IPS-11a (cell line): ENCODE data around the gene AGBL5.

Source experiments
- H3K4me3 ChIP-seq: one replicate; pipeline ENCODE4 v1.5.1; 2013; ENCODE audit warnings: low read depth, low read length, control low read depth

The AGBL5 gene

DNA sequence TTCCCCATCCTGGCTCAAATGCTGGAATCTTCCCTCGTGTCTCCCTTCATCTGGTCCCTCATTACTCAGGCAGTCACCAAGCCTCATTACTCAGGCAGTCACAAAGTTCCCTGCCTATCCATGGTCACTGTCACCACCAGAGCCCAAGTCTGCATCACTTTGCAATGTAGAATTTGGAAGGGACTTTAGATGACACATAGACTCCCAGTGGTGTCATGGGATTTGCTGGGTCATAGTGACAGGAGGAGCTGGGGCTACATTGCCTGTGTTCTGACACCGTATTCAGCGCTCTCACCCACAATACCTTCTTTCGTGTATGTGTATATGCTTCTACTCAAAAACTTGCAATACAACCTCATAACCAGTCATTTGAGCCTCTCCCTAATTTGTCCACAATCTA lies 24.9 kb downstream of the AGBL5 start:
- H3K4me3 ChIP-seq, result no peak overlapping the region

DNA sequence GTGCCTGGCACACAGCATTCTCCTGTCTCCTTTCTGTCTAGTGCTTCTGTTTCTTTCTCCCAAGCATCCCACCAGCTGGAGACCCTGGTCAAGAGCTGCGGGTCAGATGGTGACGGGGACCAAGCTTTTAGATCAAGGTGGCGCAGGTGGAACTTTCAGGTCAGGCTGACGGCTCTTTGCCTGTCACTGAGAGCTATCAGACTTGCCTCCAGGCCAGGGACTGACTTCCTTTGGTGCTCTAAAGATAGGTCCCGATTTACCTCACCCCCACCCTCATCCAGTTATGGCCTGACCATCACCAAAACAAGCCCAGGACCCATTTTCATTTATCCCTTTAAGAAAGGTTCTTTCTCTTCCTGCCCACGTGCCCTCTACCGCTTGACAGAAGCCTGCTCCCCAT lies 25.8 kb downstream of the AGBL5 start:
- no peak overlapping the region for H3K4me3 ChIP-seq

DNA sequence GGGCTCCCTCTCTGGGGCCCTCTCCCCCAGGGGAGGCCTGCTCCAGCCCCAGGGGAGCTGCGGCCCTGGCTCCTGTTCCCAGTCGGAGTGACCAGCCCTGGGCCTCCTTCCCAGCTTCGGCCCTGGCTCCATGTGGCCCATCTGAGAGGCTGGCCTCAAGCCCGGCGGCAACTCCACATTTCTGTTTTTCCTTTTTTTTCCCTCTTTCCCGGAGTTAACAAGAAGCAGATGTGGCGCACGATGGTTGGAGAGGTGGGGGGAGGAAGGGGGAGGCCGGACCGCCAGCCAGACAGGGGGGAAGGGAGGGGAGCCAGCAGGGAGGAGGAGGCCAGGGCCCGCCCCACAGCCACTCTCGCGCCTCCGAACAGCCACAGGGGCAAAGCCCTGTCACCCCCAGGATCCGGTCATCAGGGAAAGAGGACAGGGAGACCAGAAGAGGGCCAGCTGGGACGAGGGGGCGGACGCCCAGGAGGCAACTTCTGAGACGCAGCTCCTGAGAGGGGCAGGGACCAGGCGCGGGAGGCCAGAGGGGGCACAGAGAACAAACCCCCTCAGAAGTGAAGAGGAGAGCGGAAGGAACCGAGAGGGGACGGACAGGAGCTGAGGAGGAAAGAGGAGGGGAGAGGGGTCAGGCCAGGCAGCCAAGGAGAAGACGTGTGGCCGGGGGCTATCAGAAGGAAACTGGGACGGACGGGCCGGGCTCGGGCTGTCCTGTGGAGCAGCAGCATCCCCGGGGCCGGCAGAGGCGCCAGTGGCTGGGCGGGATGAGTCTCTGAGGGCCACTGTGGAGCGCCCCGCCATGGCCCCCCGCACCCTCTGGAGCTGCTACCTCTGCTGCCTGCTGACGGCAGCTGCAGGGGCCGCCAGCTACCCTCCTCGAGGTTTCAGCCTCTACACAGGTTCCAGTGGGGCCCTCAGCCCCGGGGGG lies 27.1 kb downstream of the AGBL5 start, which contains the start of gene EMILIN1:
Gene EMILIN1 (plus strand): TSS at position 349 of the 928 bp plus-strand sequence. CDS start 451 bp downstream, at position 800.
- no peak within 1 kb of the TSS for H3K4me3 ChIP-seq

DNA sequence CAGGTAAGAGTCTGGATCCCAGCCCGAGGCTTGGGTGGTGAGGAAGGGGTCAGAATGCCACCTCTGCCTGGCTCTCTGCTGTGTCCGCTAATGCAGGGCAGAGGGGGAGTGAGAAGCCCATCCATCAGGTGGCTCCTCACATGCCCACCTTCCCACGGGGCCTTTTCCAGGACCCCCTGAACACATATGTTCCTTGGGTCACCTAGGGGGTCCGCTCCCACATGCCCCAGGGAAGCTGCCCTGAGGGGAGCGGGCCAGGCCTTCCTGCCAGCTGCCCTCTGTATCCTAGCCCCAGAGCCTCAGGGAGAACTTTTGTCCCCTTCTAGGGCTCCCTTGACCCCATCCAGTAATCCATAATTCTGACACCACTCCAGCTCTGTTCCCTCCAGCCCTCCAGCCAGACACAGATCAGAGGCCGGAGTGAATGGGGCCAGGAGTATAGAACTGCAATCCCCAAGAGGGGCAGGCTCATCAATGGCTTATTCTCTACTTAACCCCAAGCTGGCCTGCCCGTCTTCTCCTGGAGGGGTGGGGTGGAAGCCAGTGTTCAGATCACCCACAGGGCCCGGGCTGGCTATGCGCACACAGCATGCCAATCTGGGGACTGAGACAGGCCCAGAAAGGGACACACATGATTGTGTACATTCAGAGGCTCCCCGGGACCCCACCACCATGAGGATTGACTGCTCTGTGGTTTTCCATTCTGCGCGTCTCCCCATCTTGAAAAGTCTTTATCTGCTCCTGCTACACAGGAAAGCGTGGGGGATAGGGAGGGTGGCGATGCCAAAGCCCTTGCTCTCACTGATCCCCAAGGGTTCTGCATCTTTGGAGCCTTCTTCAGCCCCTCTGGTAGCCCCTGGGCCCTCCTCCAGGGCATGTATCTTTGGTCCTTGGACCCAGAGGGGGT lies 28.0 kb downstream of the AGBL5 start:
- H3K4me3 ChIP-seq, result no peak overlapping the region

DNA sequence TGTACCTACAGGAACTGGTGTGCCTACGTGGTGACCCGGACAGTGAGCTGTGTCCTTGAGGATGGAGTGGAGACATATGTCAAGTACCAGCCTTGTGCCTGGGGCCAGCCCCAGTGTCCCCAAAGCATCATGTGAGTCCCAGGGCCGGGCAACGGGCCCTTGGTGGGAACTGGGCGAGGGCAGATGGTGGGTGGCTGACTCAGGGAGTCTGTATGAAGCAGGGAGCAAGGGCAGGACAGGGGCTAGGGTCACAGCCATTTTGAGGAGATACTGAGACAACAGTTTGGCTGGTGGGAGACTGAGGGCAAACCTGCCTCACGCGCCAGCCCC lies 28.6 kb downstream of the AGBL5 start:
- no peak overlapping the region for H3K4me3 ChIP-seq

DNA sequence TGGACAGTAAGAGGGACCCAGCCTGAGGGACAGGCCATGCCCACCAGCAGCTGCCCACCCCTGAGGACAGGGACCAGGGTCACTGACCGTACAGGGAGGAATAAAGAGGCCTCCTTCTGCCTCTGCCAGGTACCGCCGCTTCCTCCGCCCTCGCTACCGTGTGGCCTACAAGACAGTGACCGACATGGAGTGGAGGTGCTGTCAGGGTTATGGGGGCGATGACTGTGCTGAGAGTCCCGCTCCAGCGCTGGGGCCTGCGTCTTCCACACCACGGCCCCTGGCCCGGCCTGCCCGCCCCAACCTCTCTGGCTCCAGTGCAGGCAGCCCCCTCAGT lies 29.1 kb downstream of the AGBL5 start:
- H3K4me3 ChIP-seq, result no peak overlapping the region

DNA sequence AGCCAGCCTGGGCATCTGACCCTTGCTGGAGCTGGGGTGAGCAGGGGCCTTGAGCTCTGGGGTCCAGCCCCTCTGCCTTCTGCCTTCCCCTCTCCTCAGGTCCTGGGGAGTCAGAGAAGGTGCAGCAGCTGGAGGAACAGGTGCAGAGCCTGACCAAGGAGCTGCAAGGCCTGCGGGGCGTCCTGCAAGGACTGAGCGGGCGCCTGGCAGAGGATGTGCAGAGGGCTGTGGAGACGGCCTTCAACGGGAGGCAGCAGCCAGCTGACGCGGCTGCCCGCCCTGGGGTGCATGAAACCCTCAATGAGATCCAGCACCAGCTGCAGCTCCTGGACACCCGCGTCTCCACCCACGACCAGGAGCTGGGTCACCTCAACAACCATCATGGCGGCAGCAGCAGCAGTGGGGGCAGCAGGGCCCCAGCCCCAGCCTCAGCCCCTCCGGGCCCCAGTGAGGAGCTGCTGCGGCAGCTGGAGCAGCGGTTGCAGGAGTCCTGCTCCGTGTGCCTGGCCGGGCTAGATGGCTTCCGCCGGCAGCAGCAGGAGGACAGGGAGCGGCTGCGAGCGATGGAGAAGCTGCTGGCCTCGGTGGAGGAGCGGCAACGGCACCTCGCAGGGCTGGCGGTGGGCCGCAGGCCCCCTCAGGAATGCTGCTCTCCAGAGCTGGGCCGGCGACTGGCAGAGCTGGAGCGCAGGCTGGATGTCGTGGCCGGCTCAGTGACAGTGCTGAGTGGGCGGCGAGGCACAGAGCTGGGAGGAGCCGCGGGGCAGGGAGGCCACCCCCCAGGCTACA lies 30.7 kb downstream of the AGBL5 start:
- no peak overlapping the region for H3K4me3 ChIP-seq

DNA sequence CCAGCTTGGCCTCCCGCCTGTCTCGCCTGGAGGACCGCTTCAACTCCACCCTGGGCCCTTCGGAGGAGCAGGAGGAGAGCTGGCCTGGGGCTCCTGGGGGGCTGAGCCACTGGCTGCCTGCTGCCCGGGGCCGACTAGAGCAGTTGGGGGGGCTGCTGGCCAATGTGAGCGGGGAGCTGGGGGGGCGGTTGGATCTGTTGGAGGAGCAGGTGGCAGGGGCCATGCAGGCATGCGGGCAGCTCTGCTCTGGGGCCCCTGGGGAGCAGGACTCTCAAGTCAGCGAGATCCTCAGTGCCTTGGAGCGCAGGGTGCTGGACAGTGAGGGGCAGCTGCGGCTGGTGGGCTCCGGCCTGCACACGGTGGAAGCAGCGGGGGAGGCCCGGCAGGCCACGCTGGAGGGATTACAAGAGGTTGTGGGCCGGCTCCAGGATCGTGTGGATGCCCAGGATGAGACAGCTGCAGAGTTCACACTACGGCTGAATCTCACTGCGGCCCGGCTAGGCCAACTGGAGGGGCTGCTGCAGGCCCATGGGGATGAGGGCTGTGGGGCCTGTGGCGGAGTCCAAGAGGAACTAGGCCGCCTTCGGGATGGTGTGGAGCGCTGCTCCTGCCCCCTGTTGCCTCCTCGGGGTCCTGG lies 31.4 kb downstream of the AGBL5 start:
- no peak overlapping the region for H3K4me3 ChIP-seq

DNA sequence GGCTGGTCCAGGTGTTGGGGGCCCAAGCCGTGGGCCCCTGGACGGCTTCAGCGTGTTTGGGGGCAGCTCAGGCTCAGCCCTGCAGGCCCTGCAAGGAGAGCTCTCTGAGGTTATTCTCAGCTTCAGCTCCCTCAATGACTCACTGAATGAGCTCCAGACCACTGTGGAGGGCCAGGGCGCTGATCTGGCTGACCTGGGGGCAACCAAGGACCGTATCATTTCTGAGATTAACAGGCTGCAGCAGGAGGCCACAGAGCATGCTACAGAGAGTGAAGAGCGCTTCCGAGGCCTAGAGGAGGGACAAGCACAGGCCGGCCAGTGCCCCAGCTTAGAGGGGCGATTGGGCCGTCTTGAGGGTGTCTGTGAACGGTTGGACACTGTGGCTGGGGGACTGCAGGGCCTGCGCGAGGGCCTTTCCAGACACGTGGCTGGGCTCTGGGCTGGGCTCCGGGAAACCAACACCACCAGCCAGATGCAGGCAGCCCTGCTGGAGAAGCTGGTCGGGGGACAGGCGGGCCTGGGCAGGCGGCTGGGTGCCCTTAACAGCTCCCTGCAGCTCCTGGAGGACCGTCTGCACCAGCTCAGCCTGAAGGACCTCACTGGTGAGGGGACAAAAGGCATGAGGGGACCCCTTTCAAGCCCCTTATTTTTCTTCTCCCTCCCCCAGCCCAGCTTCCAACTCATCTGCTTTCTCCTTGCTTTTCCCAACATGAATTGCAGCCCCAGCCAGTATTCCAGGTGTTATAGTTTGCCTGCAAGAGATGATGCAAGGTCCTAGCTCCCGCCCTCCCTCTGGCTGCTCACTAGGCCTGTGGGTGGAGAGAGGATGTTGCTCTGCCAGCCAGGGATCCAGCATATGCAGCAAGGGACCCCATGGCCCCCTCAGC lies 32.2 kb downstream of the AGBL5 start:
- no peak overlapping the region for H3K4me3 ChIP-seq

DNA sequence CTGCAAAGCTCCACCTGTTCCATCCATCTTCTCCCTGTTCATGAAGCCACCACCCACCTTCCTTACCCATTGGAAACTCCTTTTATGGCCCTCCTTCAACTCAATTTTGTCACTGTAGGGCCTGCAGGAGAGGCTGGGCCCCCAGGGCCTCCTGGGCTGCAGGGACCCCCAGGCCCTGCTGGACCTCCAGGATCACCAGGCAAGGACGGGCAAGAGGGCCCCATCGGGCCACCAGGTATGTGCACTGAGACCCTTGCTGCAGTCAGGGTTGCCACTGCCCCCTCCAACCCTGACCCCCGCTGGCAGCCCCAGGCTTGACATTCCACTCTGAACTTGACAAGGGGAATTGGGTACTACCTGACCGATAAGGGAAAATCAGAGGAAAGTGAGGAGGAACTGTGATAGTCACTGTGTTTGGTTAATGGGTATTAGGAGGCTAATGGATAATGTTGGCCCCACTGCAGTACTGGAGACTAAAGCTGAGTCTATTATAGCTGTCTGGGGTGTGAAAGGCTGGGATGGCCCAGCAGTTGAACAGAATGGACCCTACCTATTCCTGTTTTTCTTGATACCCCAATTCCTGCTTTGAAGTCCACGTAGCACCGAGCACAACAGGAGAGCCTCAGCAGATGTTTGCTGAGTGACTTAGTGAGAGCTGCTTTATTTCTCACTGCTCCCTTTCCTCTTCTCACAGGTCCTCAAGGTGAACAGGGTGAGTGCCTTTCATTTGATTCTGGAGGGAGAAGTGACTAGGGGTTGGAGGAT lies 33.0 kb downstream of the AGBL5 start:
- no peak overlapping the region for H3K4me3 ChIP-seq

DNA sequence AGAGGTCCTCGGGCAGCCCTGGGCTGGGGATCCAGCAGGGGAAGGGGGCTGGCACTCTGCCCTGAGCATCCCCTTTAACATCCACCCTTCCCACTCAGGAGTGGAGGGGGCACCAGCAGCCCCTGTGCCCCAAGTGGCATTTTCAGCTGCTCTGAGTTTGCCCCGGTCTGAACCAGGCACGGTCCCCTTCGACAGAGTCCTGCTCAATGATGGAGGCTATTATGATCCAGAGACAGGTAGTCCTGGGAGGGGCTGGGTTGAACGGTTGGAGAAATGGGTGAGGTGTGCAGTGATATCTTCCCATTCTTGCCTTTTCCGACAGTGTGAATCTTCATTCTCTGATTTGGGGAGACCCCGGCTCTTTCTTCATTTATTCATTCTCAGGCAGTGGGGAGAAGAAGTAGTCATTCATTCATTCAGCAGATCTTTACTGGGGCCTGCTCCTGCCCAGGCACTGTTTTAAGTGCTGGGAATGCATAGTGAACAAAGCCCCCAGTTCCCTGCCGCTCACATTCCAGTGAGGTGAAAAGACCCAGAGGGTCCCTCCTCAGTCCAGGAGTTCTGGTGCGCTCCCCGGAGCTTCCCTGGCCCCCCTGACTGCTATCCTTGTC lies 33.7 kb downstream of the AGBL5 start:
- H3K4me3 ChIP-seq, result peak overlapping the region; percentile 53

DNA sequence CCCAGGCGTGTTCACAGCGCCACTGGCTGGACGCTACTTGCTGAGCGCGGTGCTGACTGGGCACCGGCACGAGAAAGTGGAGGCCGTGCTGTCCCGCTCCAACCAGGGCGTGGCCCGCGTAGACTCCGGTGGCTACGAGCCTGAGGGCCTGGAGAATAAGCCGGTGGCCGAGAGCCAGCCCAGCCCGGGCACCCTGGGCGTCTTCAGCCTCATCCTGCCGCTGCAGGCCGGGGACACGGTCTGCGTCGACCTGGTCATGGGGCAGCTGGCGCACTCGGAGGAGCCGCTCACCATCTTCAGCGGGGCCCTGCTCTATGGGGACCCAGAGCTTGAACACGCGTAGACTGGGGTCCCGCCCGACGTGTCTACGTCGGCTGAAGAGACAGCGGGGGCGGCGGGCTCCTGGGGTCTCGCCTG lies 34.2 kb downstream of the AGBL5 start:
- H3K4me3 ChIP-seq, result peak overlapping the region; percentile 53

DNA sequence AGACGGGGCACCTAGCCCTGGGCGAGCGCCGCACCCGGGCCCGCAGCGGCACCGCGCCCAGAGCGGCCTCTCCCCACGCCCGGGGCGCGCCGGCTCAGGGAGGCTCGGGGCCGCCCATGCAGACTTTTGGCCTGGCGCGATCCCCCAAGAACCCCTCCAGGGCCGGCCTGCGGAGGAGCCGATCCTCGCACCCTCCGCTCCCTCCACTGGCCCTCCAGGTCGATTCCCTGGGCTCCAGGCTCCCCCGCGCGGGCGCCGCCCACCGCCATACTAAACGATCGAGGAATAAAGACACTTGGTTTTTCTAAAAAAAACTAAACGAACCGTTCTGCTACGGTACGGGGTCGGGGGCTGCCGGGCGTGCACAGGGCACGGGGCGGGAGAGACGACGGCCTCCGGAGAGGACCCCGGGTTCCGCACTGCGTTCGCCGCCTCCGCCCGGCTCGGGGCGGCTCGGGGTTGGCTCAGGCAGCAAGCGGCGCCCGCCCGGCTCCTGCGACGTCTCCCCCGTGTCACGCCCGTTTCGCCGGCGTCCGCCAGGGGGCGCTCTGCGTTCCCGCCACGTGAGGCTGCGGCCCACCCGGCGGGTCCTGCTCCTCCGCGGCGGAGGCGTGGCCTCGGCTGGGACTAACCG lies 34.7 kb downstream of the AGBL5 start:
- peak overlapping the region; percentile 53 for H3K4me3 ChIP-seq

DNA sequence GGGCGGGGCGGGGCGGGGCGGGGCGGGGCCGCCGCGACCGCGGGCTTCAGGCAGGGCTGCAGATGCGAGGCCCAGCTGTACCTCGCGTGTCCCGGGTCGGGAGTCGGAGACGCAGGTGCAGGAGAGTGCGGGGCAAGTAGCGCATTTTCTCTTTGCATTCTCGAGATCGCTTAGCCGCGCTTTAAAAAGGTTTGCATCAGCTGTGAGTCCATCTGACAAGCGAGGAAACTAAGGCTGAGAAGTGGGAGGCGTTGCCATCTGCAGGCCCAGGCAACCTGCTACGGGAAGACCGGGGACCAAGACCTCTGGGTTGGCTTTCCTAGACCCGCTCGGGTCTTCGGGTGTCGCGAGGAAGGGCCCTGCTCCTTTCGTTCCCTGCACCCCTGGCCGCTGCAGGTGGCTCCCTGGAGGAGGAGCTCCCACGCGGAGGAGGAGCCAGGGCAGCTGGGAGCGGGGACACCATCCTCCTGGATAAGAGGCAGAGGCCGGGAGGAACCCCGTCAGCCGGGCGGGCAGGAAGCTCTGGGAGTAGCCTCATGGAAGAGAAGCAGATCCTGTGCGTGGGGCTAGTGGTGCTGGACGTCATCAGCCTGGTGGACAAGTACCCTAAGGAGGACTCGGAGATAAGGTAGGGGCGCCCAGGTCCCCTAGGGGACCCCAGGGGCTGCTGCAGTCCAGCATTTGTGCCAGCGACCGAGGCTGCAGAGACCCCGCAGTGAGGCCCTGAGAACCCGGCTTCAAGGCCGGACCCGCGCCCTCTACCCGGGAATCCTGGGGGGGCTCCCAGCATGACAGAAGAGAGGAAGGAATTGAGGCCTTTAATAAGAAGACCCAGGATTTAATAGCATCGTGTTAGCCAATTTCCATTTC lies 35.5 kb downstream of the AGBL5 start, which contains the start of gene KHK:
Gene KHK (plus strand): TSS at position 49 of the 870 bp plus-strand sequence. CDS start 488 bp downstream, at position 537.
- peak within 1 kb of the TSS; percentile 53 for H3K4me3 ChIP-seq

DNA sequence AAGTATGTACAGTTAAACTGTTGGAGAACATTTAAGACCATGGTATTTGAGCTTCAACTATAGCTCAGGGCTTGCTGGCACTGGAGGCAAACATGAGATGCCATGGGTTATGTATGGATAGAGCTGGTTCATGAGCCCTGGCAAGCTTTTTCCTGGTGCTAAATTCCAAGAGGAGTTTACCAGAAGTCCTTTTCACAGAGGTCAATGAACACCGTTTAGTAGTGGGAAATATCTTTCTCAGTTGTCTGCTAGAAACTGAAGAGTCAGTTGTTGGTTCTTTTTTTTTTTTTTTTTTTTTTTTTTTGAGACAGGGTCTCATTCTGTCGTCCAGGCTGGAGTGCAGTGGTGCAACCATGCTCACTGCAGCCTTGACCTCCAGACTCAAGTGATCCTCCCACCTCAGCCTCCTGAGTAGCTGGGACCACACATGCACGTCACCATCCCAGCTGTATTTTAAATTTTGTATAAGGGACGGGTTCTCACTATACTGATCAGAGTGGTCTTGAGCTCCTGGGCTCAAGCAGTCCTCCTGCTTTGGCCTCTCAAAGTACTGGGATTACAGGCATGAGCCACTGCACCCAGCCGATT lies 36.4 kb downstream of the AGBL5 start:
- H3K4me3 ChIP-seq, result no peak overlapping the region

DNA sequence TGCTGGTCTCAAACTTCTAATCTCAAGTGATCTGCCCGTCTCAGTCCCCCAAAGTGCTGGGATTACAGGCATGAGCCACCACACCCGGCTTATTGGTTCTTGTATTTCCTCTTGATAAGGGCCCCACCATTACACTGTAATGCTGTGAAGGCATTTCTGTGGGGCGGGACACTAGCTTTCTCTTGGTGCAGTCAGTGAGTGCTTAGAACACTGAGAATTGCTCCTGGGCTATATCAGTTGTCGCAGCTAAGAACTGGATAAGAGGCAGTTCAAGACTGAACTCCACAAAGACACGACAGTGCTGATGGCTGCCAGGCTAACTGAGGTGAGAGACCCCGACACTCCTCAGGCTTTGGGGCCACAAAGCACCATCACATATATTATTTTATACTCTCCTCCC lies 37.2 kb downstream of the AGBL5 start:
- H3K4me3 ChIP-seq, result no peak overlapping the region
